Skin of body (tissue), 2 donors: ENCODE data around the gene NUFIP1. TPM values are rescaled to one million over a fixed set of nuclear protein-coding genes. Genes with fewer than 3 reads are reported as not detected.
"Not testable (repeated sequence)": the region's sequence is repeated elsewhere in the genome, so short reads cannot be mapped to it uniquely, and the experiment has no call there.

Source experiments
- DNase-seq: peaks from one replicate; lab custom pipeline; 2025; lab: John Stamatoyannopoulos, UW
- total RNA-seq: library from RNA; depleted of rRNA; stranded (reverse); fragments of >200 nt; gene quantifications from one replicate; pipeline ENCODE4 v1.2.3, GENCODE V29; 2014

NUFIP1 gene
- 3.9 TPM for total RNA-seq

- peak; percentile 95 for DNase-seq
Measured at GRCh38 chr13:44989071-44989889, at the start of gene NUFIP1, which contains the start of gene GPALPP1. Gene NUFIP1 (minus strand): TSS chr13:44989471. CDS start chr13:44989436, 35 bp downstream. Gene GPALPP1 (plus strand): TSS chr13:44989538. CDS start chr13:44989655, 117 bp downstream.

GRCh38 chr13:45036206-45036605 is 46.9 kb upstream of the NUFIP1 start:
- no peak for DNase-seq

- DNase-seq = no peak
Measured at GRCh38 chr13:45034342-45034741, 45.1 kb upstream of the NUFIP1 start.

- no peak for DNase-seq
Measured at GRCh38 chr13:45024847-45025246, 35.6 kb upstream of the NUFIP1 start.

GRCh38 chr13:45021250-45021649 is 32.0 kb upstream of the NUFIP1 start:
- no peak for DNase-seq

GRCh38 chr13:45019981-45020380 is 30.7 kb upstream of the NUFIP1 start:
- DNase-seq = not testable (repeated sequence)

GRCh38 chr13:45016792-45017425 is 27.6 kb upstream of the NUFIP1 start:
- no peak for DNase-seq

- no peak for DNase-seq
Measured at GRCh38 chr13:45015300-45015699, 26.0 kb upstream of the NUFIP1 start.

GRCh38 chr13:45011198-45011597 is 21.9 kb upstream of the NUFIP1 start:
- no peak for DNase-seq

GRCh38 chr13:45007823-45008222 is 18.6 kb upstream of the NUFIP1 start:
- DNase-seq = no peak

GRCh38 chr13:45007225-45007624 is 18.0 kb upstream of the NUFIP1 start:
- DNase-seq = no peak

GRCh38 chr13:45004096-45004495 is 14.8 kb upstream of the NUFIP1 start:
- no peak for DNase-seq

- DNase-seq = no peak
Measured at GRCh38 chr13:45003417-45003816, 14.1 kb upstream of the NUFIP1 start.

GRCh38 chr13:44989941-44990340 is 670 bp upstream of the NUFIP1 start:
- peak; percentile 16 for DNase-seq

GRCh38 chr13:44978328-44978727 is 10.9 kb downstream of the NUFIP1 start:
- no peak for DNase-seq

GRCh38 chr13:44976949-44977583 is 12.2 kb downstream of the NUFIP1 start:
- no peak for DNase-seq

- no peak for DNase-seq
Measured at GRCh38 chr13:44976196-44976595, 13.1 kb downstream of the NUFIP1 start.

- DNase-seq = no peak
Measured at GRCh38 chr13:44974056-44974793, 15.0 kb downstream of the NUFIP1 start.

- DNase-seq = no peak
Measured at GRCh38 chr13:44972956-44973581, 16.2 kb downstream of the NUFIP1 start.

GRCh38 chr13:44971656-44972595 is 17.3 kb downstream of the NUFIP1 start:
- no peak for DNase-seq
